ENCODE data around the gene LYRM4.

- no peak for TF ChIP-seq CTCF (conservative IDR thresholded peaks at IDR 0.05)
- TF ChIP-seq EZH2 (IDR thresholded peaks at IDR 0.05; ENCODE audit: low read depth), result no peak
These were observed 37.4 kb downstream of the LYRM4 start for GRCh38 chr6:5223309-5223708.
